ENCODE results near the gene DYNLRB1.

The DYNLRB1 gene

DNA sequence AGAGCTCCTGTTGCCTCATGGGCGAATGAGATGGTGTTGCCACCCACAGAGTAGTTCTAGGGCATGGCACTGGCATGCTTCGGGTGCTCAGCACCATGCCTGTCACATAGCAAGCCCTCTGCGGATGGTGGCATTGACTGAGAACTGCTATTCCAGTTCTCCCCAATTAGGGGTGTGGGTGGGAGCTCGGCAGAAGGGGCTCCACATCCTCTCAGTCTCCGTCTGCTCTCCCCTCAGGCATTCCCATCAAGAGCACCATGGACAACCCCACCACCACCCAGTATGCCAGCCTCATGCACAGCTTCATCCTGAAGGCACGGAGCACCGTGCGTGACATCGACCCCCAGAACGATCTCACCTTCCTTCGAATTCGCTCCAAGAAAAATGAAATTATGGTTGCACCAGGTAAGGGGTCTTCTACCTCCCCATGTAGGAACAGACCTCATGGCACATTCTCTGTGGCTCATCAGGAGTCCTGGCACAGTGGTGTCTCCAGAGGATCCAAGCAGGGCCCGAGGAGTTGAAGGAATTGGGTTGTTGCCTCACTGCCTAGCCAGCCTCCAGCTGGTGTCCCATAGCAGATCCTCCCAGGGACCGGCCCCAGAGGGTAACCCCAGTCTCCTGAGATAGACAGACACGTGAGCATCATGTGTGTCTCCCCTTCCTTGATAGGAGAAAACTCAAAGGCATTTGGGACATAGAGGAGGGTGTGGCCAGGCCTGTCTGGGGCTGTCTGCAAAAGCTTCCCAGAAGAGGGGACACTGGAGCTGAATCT lies 18.4 kb downstream of the DYNLRB1 start:
- DNase-seq (ENCODE audit: low read depth) = no peak

DNA sequence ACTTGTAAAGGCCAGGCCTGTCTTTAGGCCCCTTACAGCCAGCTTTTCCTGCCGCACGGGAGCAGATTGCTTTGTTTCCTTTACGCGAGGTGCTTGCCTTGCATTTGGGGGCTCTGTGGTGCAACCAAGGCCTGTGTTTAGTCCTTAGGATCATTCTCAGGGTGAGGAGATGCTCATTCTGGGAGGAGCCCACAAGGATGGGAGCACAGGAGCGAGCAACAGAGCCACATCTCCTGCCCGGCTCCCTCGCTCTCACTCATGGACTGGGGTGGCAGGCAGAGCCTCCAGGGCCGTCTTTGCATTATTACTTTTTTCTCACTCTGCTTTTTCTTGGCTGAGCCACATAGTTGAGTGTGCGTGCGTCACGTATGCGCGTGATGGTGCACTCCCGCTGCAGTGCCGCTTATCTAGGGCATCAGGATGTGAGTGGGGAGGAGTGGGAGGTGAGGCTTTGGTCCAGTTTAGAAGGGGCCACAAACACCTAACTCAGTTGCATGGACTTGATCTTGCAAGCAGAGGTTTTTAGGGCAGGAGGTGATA lies 19.1 kb downstream of the DYNLRB1 start:
- no peak for DNase-seq (ENCODE audit: low read depth)

DNA sequence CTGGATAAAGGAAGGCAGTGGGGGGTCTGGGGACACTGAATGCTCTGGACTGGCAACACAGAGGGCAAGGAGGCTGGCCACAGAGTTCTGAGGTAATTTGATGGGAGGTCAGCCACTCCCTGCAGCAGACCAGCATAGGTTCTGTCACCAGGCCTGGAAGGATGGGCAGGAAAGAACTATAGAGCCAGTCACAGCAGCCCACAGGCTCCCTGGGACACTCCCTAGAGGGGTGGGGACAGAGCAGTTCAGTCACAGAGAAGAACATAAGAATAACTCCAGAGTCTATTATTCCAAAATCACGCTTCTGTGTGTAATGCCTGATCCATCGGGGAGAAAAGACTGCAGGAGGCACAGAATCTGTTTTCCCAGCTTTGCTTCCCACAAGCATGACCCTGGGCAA lies 19.6 kb downstream of the DYNLRB1 start:
- DNase-seq (ENCODE audit: low read depth) = no peak

DNA sequence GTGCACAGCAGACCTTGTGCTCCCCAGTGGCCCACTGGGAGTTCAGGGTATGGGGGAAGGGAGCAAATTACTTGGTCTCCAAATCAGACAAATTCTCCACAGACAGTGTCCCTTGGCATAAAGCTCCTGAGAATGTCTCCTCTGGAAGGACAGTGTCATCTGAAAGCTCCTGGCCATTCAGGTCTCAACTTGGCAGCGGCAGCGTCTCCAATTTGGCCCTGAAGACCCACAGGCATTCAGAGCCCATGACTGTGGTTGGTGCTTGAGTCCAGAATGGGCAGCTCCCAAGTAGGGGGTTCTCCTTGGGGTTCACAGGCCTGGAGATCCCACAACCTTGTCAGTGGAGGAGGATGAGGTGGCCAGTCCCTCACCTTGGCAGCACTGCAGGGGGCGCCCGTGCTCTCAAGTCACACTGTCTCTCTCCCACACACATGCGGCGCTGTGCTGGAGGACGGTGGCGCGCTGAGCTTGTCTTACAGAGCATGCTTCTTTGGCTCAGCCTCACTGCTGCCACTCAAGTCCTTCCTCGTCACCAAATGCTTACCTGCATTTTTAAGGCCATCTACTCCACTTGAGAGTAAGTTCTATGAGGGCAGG lies 20.7 kb downstream of the DYNLRB1 start:
- DNase-seq (ENCODE audit: low read depth) = no peak

DNA sequence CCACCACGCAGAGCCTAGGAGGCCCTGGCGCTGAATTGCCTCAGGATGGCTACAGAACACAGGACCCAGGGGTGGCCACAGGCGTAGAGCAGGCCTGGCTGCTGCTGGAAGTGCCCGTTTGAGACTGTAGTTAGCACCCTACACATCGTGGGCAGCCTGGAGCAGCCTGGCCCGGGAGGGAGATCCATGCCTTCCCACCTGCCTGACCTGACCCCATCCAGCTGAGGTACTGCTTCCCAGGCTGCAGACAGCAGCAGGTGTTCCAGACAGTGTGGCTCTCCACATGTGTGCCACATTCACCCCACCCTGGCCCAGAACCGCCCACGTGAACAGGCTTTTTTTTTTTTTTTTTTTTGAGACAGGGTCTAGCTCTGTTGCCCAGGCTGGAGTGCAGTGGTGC lies 21.4 kb downstream of the DYNLRB1 start:
- DNase-seq (ENCODE audit: low read depth) = no peak

DNA sequence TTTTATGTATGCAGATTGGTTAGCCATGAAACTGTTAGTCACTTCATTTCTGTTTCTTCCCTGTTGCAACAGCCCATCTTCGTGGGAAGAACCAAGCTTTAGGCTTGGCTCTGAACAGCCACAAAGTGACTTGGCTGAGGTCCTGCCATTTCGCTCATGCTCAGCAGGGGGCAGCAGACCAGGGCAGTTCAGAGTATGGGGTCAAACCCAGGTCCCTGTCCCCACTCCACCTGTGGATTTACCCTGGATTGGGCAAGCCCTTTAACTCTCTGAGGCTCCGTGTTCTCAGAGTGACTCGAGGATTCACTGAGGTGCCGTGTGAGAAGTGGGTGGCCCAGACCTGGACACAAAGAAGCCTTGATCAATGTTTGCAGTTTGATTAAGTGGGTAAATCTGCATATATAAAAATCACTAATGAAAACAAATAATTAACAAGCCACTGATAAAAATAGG lies 22.5 kb downstream of the DYNLRB1 start:
- no peak for DNase-seq (ENCODE audit: low read depth)

DNA sequence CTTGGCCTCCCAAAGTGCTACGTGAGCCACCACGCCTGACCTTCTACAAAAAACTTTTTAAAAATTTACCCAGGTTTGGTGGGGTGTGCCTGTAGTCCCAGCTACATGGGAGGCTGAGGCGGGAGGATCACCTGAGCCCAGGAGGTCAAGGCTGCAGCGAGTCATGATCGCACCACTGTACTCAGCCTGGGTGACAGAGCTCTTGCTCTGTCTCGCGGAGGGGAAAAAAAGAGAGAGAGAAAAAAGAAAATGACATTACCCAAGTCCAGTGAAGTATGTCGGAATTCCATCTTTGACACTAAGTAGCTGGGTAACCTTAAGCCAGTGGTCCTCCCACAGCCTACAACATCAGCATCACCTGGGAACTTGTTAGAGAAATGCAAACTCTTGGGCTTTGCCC lies 23.5 kb downstream of the DYNLRB1 start:
- DNase-seq (ENCODE audit: low read depth) = no peak

DNA sequence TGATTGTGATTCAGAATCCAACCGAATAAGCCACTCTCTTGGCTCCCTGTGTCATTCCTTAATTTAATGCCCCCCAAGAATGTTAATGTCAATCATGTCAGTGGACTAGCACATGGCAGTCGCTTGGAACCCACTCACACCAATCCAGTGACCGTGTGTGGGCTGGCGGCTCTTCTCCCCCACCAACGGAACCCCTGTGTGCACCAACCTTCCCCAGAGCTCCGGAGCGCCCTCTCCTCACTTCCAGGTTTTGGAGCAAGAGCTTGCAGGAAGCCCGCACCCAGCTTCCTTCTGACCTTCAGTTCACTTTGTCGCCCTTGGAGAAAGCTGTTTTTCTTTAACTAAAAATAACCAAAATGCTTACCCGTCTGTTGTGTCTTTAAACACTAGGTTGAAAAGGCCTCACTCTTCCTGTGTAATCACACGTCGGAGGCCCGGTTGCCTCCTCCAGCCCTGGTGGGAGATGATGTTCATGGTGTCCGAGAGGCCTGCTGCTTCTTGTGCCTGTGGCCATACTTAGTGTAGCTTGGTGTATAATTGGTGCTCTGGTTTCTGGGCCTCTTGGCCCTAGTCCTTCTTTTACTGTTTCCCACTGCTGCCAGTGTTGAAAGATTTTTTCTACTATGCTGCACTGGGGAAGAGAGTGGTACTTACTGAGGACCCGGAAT lies 24.5 kb downstream of the DYNLRB1 start:
- DNase-seq (ENCODE audit: low read depth) = no peak

DNA sequence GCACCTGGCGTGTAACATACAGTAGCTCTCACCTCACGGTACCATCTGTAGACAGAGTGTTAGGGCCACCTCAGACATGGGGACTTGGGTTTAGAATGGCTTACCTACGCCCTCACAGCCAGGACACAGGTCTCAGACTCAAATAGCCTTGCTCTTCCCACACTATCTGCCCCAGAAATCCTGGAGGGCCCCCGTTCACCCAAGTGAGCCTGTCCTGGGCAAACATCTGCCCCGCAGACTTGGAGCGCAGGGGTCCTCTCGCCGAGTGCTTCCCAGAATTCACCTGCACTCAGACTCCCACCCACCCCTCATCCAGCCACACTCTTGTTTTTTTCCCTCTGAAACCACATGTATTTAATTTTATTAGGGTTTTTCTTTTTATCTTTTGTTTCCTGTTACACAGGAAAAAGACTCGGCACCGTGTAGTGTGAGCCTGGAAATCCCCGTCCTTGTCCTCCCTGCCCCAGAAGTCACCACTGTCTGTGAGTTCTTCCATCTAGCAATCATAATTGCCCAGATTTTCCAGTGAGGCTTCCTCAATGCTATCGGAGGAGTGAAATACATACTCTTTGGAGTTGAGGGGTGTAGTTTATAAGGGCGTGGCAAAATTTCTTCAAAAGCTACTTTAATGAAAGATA lies 25.2 kb downstream of the DYNLRB1 start:
- DNase-seq (ENCODE audit: low read depth) = no peak

DNA sequence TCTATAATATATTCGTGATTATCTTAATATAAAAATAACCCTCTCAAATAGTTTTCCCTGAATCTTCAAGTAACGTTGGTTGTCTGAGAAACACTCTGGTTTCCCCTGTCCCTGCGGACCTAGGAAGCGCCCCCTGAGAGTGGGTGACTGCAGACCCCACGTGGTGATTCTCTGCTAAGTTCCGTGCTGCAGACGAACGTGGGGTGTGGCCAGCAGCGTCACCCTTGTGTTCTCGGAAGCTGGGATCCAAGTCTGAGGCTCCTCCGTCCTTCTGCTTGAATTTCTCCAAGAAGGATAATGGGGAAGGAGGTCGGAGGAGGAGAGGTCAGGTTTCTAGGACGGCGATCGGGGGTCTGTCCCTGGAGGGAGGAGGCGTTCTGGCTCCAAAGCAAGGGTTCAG lies 25.7 kb downstream of the DYNLRB1 start:
- DNase-seq (ENCODE audit: low read depth) = no peak

DNA sequence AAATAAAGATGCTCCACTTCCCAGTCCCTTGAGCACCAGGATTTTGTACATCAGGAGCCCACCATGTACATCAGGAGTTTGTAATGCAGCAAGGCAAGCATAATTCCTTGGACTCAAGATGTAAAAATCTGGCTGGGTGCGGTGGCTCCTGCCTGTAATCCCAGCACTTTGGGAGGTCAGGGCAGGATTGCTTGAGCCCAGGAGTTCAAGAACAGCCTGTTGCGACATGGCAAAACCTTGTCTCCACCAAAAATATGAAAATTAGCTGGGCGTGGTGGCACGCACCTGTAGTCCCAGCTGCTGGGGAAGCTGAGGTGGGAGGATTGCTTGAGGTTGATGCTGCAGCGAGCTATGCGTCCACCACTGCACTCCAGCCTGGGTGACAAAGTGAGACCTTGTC lies 26.2 kb downstream of the DYNLRB1 start:
- DNase-seq (ENCODE audit: low read depth) = no peak

DNA sequence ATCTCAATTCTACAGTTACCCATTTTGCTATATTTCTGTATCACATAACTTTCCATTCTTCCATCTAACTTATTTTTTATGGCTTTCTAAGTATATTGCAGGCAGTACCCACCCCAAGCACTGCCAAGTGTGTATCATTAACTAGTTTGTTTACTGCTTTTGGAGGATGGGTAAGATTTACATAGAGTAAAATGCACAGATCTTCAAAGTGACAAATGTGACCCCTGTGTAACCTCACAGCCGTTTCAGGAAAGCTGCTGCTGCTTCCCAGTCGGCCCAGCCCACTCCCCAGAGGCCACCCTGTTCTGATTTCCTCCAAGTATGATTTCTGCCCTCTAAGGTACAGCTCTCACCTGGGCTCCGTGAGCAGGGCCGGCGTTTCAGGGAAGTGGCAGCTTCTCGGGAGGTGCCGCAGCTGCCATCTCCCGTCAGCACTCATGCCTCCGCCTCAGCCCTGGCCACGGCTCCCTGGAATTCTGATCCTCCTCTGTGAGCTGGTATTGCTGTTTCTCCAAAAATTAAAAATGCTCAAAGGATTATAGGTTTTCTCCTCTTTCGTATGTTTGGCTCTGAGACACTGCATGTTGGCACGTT lies 27.3 kb downstream of the DYNLRB1 start:
- no peak for DNase-seq (ENCODE audit: low read depth)

DNA sequence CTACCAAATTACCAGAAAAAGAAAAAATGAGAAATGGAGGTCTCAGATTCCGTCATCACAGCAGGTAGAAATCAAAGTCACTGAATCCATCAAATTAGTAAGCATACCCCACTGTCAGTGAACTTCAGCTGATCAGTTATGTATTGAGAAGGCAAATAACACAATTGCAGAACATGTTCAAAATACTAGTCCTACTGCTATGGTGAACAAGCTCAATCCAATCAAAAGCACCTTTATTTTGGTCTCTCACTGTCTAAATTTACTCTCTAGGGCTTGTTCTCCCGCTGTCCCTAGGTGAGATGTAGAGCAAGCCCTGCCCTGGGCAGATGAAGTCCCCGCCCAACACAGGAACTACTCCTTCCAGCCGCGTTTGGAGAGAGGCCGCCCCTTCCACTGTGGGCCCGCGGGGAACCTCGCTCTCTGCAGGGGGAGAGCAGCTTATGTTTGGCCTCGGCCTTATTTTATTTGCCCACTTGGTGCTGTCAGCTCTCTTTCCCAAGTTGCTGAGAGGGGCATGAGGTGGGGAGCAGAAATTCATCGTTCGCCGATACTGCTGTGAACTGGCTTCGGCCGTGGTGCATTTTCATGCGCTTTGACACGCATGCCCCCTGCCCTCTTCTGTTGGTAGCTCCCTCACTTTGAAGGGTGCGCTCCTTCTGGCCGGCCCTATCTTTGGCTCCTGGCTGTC lies 28.0 kb downstream of the DYNLRB1 start:
- no peak for DNase-seq (ENCODE audit: low read depth)

DNA sequence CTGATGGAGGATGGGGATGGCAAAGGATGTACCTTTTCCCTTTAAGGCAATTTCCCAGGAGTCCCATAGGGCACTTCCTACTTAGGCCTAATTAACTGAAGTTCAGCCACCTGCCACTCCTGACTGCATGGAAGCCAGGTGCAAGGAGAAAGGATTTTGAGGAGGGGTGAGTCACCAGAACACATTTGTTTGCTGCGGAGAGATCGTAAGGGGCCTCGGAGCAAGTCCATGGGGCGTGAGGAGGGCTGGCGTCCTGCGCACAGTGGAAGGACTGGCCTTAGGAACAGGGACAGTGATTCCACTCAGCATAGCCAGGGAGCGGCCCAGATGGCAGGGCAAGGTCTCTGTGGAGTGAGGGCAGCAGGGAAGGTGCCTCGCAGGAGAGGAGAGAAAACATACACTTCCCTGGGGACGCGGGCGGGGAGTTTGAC lies 30.5 kb downstream of the DYNLRB1 start:
- no peak for DNase-seq (ENCODE audit: low read depth)

DNA sequence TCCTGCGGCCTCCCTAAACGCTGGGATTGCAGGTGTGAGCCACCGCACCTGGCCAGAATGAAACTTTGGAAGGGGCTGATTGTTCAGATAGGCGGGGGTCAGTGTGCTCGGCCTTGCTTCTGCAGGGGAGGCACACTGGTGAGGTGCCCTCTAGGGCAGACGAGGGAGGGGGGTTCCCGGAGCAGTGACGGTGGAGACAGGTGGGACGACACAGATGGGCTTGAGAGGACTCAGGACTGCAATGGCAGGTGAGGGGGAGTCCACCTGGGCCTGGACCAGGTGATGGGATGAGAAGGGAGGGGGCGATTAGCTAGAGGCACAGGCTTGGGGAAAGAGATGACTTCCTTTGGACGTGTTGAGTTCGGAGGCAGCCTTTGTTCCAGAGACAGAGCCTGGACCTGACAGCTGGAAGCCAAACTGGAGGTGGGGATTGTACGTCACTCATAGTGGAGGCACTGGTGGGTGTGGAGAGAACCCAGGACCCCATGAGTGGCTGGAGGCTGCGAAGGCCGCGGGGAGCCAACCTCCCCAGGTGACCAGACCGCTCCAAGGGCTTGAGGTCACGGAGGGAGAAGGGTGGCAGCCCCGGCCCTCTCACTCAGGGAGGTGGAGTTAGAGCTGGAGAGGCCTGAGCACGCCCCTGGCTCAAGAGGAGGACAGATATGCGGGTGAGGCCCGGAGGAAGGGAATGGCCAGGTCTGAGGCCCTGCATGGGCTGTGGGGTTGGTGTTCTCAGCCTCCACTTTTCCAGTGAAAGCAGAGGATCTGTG lies 31.8 kb downstream of the DYNLRB1 start:
- no peak for DNase-seq (ENCODE audit: low read depth)

DNA sequence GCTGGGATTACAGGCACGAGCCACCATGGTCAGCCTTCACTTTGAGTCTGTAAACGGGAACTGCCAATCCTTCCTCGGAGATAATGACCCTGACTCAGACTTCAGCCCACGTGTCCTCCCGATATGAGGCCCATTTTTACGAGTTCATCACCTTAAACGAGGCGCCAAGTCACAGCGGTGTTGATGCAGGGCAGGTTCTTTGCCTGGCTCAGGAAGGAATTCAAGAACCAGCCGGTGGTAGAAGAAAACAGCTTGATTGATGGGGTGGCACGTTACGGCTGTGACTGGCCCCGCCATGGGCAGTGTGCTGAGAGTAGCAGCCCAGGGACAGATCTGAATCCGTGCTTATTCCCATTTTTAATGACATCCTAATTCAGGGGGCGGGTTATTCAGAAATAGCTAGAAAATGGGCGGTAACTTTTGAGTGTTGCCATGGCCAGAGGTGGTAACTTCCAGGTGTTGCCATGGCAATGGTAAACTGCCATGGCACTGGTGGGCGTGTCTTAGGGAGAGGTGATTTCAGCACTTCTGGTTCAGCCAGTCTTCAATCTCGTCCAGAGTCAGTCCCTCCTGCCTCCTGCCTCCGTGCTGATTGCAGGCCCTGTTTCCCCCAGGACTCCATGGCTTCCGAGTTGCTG lies 33.2 kb downstream of the DYNLRB1 start:
- no peak for DNase-seq (ENCODE audit: low read depth)

DNA sequence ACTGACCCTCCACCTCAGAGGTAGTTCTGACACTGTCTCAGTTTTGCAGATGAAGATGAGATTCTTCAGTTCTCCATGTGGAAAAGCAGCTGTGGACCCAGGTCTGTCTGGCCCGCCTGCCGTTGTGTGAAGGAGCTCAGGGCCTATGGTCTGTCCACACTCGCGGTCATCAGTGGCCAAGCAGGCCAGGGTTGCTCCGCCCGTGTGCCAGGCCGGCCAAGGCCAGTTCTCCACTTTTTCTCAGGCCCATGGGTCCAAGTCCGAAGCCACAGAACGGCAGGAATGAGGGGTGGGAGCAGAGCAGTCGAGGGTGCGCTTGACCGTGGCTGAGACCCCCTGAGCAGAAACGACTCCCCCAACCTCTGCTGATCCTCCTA lies 33.7 kb downstream of the DYNLRB1 start:
- DNase-seq (ENCODE audit: low read depth) = no peak

DNA sequence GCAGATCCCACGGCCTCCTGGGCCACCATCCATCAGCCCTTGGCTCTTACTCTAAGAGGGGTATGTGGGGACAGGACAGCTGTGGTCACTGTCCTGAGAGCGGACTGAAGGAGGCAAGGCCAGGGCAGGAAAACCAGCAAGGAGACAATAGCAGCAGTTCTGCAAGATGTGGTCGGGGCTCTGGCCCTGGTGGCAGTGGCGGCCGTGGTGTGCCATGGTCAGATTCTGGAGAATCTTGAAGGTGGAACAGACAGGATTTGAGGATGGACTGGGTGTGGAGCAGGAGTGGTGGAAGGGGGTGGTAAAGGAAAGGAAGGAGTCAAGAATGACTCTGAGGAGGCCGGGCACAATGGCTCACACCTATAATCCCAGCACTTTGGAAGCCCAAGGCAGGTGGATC lies 36.3 kb downstream of the DYNLRB1 start:
- DNase-seq (ENCODE audit: low read depth) = no peak

DNA sequence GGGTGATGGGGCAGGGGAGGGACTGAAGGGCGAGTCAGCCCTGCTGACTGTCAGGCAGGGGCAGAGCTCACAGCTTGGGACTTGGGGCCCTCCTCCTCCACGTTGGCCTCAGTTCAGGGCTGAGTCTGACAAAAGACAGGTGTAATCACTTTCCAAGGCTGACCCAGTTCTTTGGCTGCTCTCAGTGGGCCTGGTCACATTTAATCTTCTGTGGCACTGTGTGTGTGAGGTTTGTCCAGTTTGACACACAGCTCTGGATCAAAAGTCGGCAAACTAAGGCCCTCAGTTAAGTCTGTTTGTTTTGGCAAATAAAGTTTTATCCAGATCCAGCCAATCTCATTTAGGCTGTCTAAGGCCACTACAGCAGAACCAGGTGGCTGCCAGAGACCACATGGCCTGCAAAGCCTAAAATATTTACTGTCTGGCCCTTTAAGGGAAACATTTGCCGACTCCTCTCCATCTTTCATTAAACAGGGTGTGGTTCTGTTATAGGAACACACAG lies 37.2 kb downstream of the DYNLRB1 start:
- DNase-seq (ENCODE audit: low read depth) = no peak

DNA sequence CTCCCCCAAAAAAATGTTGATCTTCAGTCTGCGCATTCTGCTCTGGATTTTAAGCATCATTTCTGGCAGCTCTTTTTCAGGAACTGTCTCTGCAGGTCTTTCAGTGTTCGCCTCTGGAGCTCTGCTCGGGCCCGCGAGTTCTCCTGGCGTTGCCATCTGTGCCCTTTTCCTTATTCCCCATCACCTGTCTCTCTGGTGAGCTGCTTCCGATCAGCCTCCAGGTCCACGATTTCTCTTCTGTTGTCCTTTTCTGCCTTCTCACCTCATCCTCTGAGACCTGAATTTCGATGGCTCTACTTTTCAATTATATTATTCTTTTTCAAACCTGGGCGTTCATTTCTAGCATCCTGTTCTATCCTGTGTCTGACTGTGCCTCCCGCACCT lies 41.7 kb downstream of the DYNLRB1 start:
- DNase-seq (ENCODE audit: low read depth) = no peak

Measured in HS-27A (cell line).